HEK293 (cell line): ENCODE measurements around the gene C1orf74.

Experiments used
- CTCF ChIA-PET: fragments of 350-600 bp; formaldehyde crosslinking; extraction: SDS; loops from one replicate; lab custom pipeline; 2021; ENCODE audit warnings: antibody characterized with exemption; lab: Yijun Ruan, JAX
- POLR2A ChIA-PET: fragments of 300-600 bp; formaldehyde crosslinking; extraction: SDS; loops from one replicate; lab custom pipeline; 2020; ENCODE audit warnings: antibody characterized with exemption, inconsistent platforms; lab: Yijun Ruan, JAX
- H3K27ac ChIP-seq: fragments of 200-500 bp; sonication (Bioruptor generic); 2 replicates; pipeline ENCODE4 v1.5.1; 2014; ENCODE audit warnings: low read depth, low read length, control low read depth, inconsistent platforms; ENCODE audit errors: extremely low read depth
- H3K36me3 ChIP-seq, 2 experiments: fragments of 200-500 bp in 1 of 2; sonication (Bioruptor generic) in 1 of 2; 1 replicate in 1 of 2; 2 replicates in 1 of 2; pipeline ENCODE4 v1.5.1; 2014 to 2017; ENCODE audit warnings: inconsistent platforms in 2 of 2, low read length in 2 of 2; ENCODE audit not compliant: control insufficient read depth in 2 of 2, insufficient read depth in 1 of 2
- H3K4me1 ChIP-seq: fragments of 200-500 bp; sonication (Bioruptor generic); 2 replicates; pipeline ENCODE4 v1.5.1; 2014; ENCODE audit warnings: mild to moderate bottlenecking, low read length, inconsistent platforms; ENCODE audit not compliant: control insufficient read depth, insufficient read depth
- H3K4me3 ChIP-seq: 2 replicates; pipeline ENCODE4 v1.5.1; 2011; ENCODE audit warnings: low read depth, mild to moderate bottlenecking, control low read depth, low read length, moderate library complexity
- H3K9me3 ChIP-seq: fragments of 200-500 bp; sonication (Bioruptor generic); 2 replicates; pipeline ENCODE4 v1.5.1; 2014; ENCODE audit warnings: low read depth, low read length, inconsistent platforms; ENCODE audit not compliant: control insufficient read depth, insufficient read depth
- MYNN ChIP-seq: fragments of 450-650 bp; formaldehyde crosslinking; IDR thresholded peaks from 2 replicates; pipeline ENCODE4 v1.5.1; 2016; ENCODE audit warnings: missing biosample characterization, missing genetic modification characterization, borderline replicate concordance
- TCF7L2 ChIP-seq: IDR thresholded peaks from 2 replicates; pipeline ENCODE4 v1.6.1; 2011; ENCODE audit warnings: low read depth, mild to moderate bottlenecking, inconsistent platforms, low read length, moderate library complexity, borderline replicate concordance
- ZNF391 ChIP-seq: fragments of 450-650 bp; formaldehyde crosslinking; IDR thresholded peaks from 2 replicates; pipeline ENCODE4 v1.5.1; 2016; ENCODE audit warnings: low read depth, missing biosample characterization, missing genetic modification characterization, borderline replicate concordance
- ZNF488 ChIP-seq: fragments of 450-650 bp; formaldehyde crosslinking; IDR thresholded peaks from 2 replicates; pipeline ENCODE4 v1.5.1; 2016; ENCODE audit warnings: missing biosample characterization, missing genetic modification characterization
- ZNF501 ChIP-seq: fragments of 450-650 bp; formaldehyde crosslinking; IDR thresholded peaks from 2 replicates; pipeline ENCODE4 v1.5.1; 2016; ENCODE audit warnings: missing biosample characterization, missing genetic modification characterization
- ZNF513 ChIP-seq: fragments of 450-650 bp; IDR thresholded peaks from 2 replicates; pipeline ENCODE4 v1.5.1; 2018; ENCODE audit warnings: missing biosample characterization, missing genetic modification characterization
- ZNF707 ChIP-seq: fragments of 450-650 bp; formaldehyde crosslinking; IDR thresholded peaks from 2 replicates; pipeline ENCODE4 v1.5.1; 2016; ENCODE audit warnings: missing biosample characterization, missing genetic modification characterization
- ZNF768 ChIP-seq: fragments of 450-650 bp; formaldehyde crosslinking; IDR thresholded peaks from 2 replicates; pipeline ENCODE4 v1.5.1; 2018; ENCODE audit warnings: missing biosample characterization, mild to moderate bottlenecking, missing genetic modification characterization
- ZSCAN16 ChIP-seq: fragments of 450-650 bp; formaldehyde crosslinking; IDR thresholded peaks from 2 replicates; pipeline ENCODE4 v1.5.1; 2016; ENCODE audit warnings: missing biosample characterization, missing genetic modification characterization
- TF ChIP-seq, protein P1 (sequence below): fragments of 450-650 bp; formaldehyde crosslinking; IDR thresholded peaks from 2 replicates; pipeline ENCODE4 v1.5.0; 2017; ENCODE audit warnings: missing biosample characterization, missing genetic modification characterization, borderline replicate concordance

The C1orf74 gene

GRCh38 chr1:209732725-209733124 is 51.6 kb downstream of the C1orf74 start:
- Histone ChIP-seq H3K4me1 (no peaks in the 10 kb centered on the region), H3K9me3 (no peaks in the 10 kb centered on the region)
- TF ChIP-seq TCF7L2: no peak
- TF ChIP-seq ZNF513 (tag by site-specific recombination): no peak
- no peak for TF ChIP-seq MYNN (tag by site-specific recombination)
- TF ChIP-seq, all 188 proteins: peak for 0
- ChIA-PET CTCF (interaction anchor here (1.9 kb wide), 1 partner anchor 143 kb away, joined by 5 read pairs; no protein-coding TSS in a partner anchor), POLR2A (no interaction called here)
- H3K36me3 ChIP-seq: no peaks in the 10 kb centered on the region
- no peak overlapping the region for H3K4me3 ChIP-seq
- no peak overlapping the region for H3K27ac ChIP-seq

DNA sequence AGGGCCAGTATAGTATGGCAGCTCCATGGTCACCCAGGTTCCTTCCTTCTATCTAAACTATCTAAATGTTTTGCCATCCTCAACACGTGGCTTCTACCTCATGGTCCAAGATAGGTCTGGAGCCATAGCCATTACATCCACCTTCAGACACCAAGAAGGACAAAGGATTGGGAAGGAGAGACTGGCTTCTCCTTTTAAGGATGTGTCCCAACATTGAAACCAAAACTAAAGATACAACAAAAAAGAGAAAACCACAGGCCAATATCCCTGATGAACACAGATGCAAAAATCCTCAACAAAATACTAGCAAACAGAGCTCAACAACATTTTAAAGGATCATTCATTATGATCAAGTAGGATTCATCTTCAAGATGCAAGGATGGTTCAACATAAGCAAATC is 54.9 kb downstream of the C1orf74 start:
- no peaks in the 10 kb centered on the region for H3K9me3 ChIP-seq
- TF ChIP-seq ZNF768 (no peak), ZNF501 (tag by site-specific recombination) (no peak), ZNF488 (tag by site-specific recombination) (no peak), ZSCAN16 (tag by site-specific recombination) (no peak), ZNF391 (tag by site-specific recombination) (no peak), ZNF707 (tag by site-specific recombination) (no peak)
- TF ChIP-seq, protein P1, sequence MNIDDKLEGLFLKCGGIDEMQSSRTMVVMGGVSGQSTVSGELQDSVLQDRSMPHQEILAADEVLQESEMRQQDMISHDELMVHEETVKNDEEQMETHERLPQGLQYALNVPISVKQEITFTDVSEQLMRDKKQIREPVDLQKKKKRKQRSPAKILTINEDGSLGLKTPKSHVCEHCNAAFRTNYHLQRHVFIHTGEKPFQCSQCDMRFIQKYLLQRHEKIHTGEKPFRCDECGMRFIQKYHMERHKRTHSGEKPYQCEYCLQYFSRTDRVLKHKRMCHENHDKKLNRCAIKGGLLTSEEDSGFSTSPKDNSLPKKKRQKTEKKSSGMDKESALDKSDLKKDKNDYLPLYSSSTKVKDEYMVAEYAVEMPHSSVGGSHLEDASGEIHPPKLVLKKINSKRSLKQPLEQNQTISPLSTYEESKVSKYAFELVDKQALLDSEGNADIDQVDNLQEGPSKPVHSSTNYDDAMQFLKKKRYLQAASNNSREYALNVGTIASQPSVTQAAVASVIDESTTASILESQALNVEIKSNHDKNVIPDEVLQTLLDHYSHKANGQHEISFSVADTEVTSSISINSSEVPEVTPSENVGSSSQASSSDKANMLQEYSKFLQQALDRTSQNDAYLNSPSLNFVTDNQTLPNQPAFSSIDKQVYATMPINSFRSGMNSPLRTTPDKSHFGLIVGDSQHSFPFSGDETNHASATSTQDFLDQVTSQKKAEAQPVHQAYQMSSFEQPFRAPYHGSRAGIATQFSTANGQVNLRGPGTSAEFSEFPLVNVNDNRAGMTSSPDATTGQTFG: no peak
- ChIA-PET CTCF (interaction anchor here (1.0 to 1.2 kb wide), 3 partner anchors 19 to 127 kb away, joined by 3 read pairs; no protein-coding TSS in a partner anchor), POLR2A (no interaction called here)
- no peak overlapping the region for H3K27ac ChIP-seq
- no peak overlapping the region for H3K4me3 ChIP-seq
- no peaks in the 10 kb centered on the region for H3K4me1 ChIP-seq
- H3K36me3 ChIP-seq: no peaks in the 10 kb centered on the region
